Measurements from ENCODE around the gene RABGEF1.
"Not testable (repeated sequence)": the region's sequence is repeated elsewhere in the genome, so short reads cannot be mapped to it uniquely, and the experiment has no call there.

RABGEF1 gene

GRCh38 chr7:66768865-66769832 is 28.6 kb downstream of the RABGEF1 start:
- Histone ChIP-seq H3K36me3 (ENCODE audit: control insufficient read depth, low read depth, low read length) (peaks cover 2% of the 10 kb centered on the region), H3K27ac (ENCODE audit: low read length) (no peak overlapping the region)

GRCh38 chr7:66769833-66770512 is 29.4 kb downstream of the RABGEF1 start:
- Histone ChIP-seq H3K27ac (ENCODE audit: low read length) (no peak overlapping the region), H3K27me3 (ENCODE audit: control insufficient read depth, insufficient read depth, low read length) (no peaks in the 10 kb centered on the region), H3K4me3 (ENCODE audit: low read length) (no peak overlapping the region), H3K9me3 (ENCODE audit: control insufficient read depth, low read depth, low read length) (no peaks in the 10 kb centered on the region), H3K36me3 (ENCODE audit: control insufficient read depth, low read depth, low read length) (peaks cover 10% of the 10 kb centered on the region), H3K9ac (ENCODE audit: low read length) (no peak overlapping the region), H3K4me1 (ENCODE audit: control insufficient read depth, low read depth, low read length) (no peaks in the 10 kb centered on the region)

More at GRCh38 chr7:66768865-66769832, 28.6 kb downstream of the RABGEF1 start:
- Histone ChIP-seq H3K4me1 (ENCODE audit: control insufficient read depth, low read depth, low read length) (no peaks in the 10 kb centered on the region), H3K9me3 (ENCODE audit: control insufficient read depth, low read depth, low read length) (no peaks in the 10 kb centered on the region), H3K9ac (ENCODE audit: low read length) (no peak overlapping the region), H3K27me3 (ENCODE audit: control insufficient read depth, insufficient read depth, low read length) (no peaks in the 10 kb centered on the region), H3K4me3 (ENCODE audit: low read length) (no peak overlapping the region)

DNA sequence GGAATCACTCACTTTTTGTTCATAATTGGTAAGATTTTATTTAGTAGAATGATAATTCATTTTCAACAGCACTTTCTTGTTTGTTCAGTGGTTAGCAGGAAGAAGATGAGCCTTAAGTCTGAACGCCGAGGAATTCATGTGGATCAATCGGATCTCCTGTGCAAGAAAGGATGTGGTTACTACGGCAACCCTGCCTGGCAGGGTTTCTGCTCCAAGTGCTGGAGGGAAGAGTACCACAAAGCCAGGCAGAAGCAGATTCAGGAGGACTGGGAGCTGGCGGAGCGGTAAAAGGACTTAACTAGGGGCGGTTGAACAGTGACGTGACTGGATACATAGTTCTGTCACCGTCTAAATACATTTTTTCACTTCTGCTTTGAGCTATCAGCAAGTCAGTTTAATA is 31.3 kb downstream of the RABGEF1 start:
- Histone ChIP-seq H3K4me1 (ENCODE audit: control insufficient read depth, low read depth, low read length) (no peaks in the 10 kb centered on the region), H3K9ac (ENCODE audit: low read length) (no peak overlapping the region), H3K9me3 (ENCODE audit: control insufficient read depth, low read depth, low read length) (no peaks in the 10 kb centered on the region), H3K36me3 (ENCODE audit: control insufficient read depth, low read depth, low read length) (peaks cover 25% of the 10 kb centered on the region), H3K4me3 (ENCODE audit: low read length) (no peak overlapping the region), H3K27ac (ENCODE audit: low read length) (no peak overlapping the region), H3K27me3 (ENCODE audit: control insufficient read depth, insufficient read depth, low read length) (no peaks in the 10 kb centered on the region)

- not testable (repeated sequence) for H3K4me3 ChIP-seq (ENCODE audit: low read length); H3K27ac ChIP-seq (ENCODE audit: low read length); H3K9me3 ChIP-seq (ENCODE audit: control insufficient read depth, low read depth, low read length); H3K4me1 ChIP-seq (ENCODE audit: control insufficient read depth, low read depth, low read length); H3K27me3 ChIP-seq (ENCODE audit: control insufficient read depth, insufficient read depth, low read length); H3K9ac ChIP-seq (ENCODE audit: low read length)
- peaks cover 29% of the 10 kb centered on the region for H3K36me3 ChIP-seq (ENCODE audit: control insufficient read depth, low read depth, low read length)
Observed at GRCh38 chr7:66773744-66774143, 33.2 kb downstream of the RABGEF1 start.

DNA sequence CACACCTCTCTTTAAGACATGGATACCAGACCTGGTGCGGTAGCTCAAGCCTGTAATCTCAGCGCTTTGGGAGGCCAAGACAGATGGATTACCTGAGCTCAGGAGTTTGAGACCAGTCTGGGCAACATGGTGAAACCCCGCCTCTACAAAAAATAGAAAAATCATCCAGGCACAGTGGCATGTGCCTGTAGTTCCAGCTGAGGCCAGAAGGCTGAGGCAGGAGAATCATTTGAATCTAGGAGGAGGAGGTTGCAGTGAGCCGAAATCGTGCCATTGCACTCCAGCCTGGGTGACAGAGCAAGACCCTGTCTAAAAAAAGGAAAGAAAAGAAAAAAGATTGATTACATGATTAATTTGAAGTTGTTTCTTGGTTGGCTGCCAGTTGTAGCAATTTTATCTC is 35.9 kb downstream of the RABGEF1 start:
- not testable (repeated sequence) for H3K9me3 ChIP-seq (ENCODE audit: control insufficient read depth, low read depth, low read length); H3K27ac ChIP-seq (ENCODE audit: low read length); H3K9ac ChIP-seq (ENCODE audit: low read length); H3K27me3 ChIP-seq (ENCODE audit: control insufficient read depth, insufficient read depth, low read length); H3K4me3 ChIP-seq (ENCODE audit: low read length); H3K4me1 ChIP-seq (ENCODE audit: control insufficient read depth, low read depth, low read length)
- peaks cover 37% of the 10 kb centered on the region for H3K36me3 ChIP-seq (ENCODE audit: control insufficient read depth, low read depth, low read length)

DNA sequence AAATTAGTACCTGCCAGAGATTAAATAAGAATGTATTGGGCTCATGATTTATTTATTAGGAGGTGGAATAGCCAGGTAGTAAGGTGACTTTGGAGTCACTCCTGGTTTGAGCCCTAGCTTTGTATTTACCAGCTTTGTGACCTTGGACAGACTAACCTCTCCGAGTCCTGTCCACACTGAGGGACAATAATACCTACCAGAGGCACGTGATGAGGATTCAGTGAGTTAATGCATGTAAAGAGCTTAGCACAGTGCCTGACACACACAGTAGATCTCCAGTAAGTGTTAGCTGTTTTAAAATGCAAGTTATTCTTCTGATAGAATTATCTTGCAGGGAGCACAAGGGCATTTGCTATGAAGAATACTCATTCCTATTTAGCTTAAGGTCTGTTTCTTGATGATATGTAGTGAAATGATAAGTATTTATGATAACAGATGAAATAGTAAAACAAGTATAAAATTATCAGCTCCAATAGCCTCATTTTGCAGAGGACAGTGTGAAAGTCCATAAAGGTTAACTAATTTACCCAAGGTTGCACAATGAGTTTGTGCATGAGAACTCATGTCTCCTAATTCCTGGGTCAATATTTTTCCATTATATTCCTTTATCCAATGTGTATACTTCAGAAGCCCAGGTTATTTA is 36.4 kb downstream of the RABGEF1 start:
- Histone ChIP-seq H3K4me1 (ENCODE audit: control insufficient read depth, low read depth, low read length) (no peaks in the 10 kb centered on the region), H3K27ac (ENCODE audit: low read length) (no peak overlapping the region), H3K4me3 (ENCODE audit: low read length) (no peak overlapping the region), H3K9ac (ENCODE audit: low read length) (no peak overlapping the region), H3K27me3 (ENCODE audit: control insufficient read depth, insufficient read depth, low read length) (no peaks in the 10 kb centered on the region), H3K36me3 (ENCODE audit: control insufficient read depth, low read depth, low read length) (peaks cover 42% of the 10 kb centered on the region), H3K9me3 (ENCODE audit: control insufficient read depth, low read depth, low read length) (no peaks in the 10 kb centered on the region)

DNA sequence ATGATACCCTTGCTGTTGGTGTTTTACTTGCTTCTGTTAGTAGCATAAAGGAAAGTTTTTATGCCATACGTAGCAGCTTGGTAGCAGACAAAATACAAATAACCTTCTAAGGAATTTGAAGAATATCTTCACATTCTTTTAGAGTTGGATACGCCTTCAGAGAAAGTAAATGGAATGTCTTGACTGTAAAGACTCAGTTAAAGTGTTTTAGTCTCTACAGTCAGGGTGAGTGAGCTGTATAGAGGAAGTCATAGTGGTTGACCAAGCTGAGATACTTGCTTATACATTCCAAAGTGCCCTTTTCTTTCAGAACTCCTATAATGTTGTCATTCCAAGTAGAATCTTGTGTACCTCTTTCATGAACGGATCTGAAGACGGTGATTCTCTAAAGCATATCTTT is 37.7 kb downstream of the RABGEF1 start:
- no peaks in the 10 kb centered on the region for H3K9me3 ChIP-seq (ENCODE audit: control insufficient read depth, low read depth, low read length)
- H3K36me3 ChIP-seq (ENCODE audit: control insufficient read depth, low read depth, low read length), result peaks cover 47% of the 10 kb centered on the region
- no peaks in the 10 kb centered on the region for H3K4me1 ChIP-seq (ENCODE audit: control insufficient read depth, low read depth, low read length)
- H3K27ac ChIP-seq (ENCODE audit: low read length), result no peak overlapping the region
- no peak overlapping the region for H3K9ac ChIP-seq (ENCODE audit: low read length)
- no peaks in the 10 kb centered on the region for H3K27me3 ChIP-seq (ENCODE audit: control insufficient read depth, insufficient read depth, low read length)
- no peak overlapping the region for H3K4me3 ChIP-seq (ENCODE audit: low read length)

DNA sequence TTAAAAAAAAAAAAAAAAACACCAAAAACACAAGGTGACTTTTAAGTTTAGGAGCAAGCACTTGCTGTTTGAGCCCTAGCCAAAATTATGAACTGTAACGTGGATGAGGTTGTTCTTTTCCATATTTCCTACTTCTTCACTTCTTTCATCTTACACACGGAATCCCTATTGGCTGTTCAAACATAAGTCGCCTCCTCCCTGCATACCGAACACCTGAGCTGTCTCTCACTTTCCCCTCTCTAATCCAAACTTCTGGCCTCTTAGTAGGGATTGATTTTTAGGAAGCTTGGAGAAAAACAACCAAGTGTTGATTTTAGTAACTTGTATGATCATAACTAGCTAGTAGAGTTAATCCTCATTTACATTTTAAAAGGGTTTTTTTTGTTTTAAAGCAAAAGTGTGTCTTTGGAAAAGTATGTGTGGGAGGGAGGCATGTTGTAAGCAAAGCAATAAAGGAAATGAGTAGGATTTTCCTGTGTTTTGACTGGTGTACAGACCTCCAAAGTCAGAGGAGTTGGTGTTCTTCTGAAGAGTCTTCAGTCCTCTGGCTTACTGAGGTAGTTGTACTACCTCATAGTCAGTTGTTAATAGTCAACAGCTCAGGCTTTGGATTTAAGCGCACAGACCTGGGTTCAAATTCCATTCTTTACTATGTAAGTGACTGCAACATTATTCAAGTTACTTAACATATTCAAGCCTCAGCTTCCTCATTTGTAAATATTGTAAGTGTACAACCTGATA is 39.3 kb downstream of the RABGEF1 start:
- Histone ChIP-seq H3K27me3 (ENCODE audit: control insufficient read depth, insufficient read depth, low read length) (no peaks in the 10 kb centered on the region), H3K4me3 (ENCODE audit: low read length) (no peak overlapping the region), H3K9ac (ENCODE audit: low read length) (no peak overlapping the region), H3K4me1 (ENCODE audit: control insufficient read depth, low read depth, low read length) (no peaks in the 10 kb centered on the region), H3K36me3 (ENCODE audit: control insufficient read depth, low read depth, low read length) (peaks cover 47% of the 10 kb centered on the region), H3K27ac (ENCODE audit: low read length) (no peak overlapping the region), H3K9me3 (ENCODE audit: control insufficient read depth, low read depth, low read length) (no peaks in the 10 kb centered on the region)

DNA sequence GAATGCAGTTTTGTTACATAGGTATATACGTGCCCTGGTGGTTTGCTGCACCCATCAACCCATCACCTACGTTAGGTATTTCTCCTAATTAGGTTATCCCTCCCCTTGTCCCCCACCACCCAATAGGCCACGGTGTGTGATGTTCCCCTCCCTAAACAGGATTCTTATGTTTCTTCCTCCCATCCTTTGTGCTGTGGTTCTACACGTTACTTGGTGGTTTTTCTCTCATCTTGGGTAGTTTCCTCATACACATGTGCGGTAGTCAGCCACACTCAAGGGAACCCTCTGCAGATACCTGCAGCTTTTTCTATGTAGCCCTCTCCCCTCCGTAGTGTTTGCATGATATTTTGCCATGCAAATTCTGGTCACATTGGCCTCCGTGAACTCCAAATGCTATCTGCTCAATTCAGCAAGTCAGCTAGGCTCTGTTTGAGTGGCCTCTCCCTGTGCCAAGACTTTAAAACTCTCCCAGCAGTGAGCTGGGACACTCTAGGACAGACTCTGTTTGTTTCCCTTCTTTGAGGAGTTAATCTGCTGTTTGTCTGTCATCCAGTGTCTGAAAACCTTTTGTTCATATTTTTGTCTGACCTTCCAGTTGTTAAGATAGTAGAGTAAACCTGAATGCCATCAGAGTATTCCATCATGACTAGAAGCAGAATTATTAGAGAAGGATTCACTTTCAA is 41.0 kb downstream of the RABGEF1 start:
- Histone ChIP-seq H3K27ac (ENCODE audit: low read length) (no peak overlapping the region), H3K4me1 (ENCODE audit: control insufficient read depth, low read depth, low read length) (no peaks in the 10 kb centered on the region)

DNA sequence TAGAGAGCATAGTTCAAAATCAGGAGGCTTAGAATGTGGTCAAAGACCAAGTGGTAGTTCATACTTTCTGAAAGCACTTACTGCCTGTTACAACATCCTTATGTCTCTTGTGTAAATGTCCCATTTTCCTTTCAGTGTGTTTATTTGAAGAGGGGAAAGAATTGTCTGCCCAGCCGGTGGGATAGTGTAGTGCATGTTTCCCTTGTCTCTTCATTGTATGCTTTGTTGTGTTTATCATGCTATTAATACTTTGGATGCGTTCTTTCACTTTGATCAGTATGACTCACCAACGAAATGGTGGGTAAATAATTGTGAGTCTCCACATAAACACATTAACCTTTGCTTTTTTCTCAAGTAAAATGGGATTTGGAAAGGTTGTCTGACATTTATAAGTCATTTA is 42.3 kb downstream of the RABGEF1 start:
- H3K9ac ChIP-seq (ENCODE audit: low read length); H3K4me1 ChIP-seq (ENCODE audit: control insufficient read depth, low read depth, low read length); H3K27me3 ChIP-seq (ENCODE audit: control insufficient read depth, insufficient read depth, low read length); H3K27ac ChIP-seq (ENCODE audit: low read length); H3K4me3 ChIP-seq (ENCODE audit: low read length); H3K9me3 ChIP-seq (ENCODE audit: control insufficient read depth, low read depth, low read length): not testable (repeated sequence)
- H3K36me3 ChIP-seq (ENCODE audit: control insufficient read depth, low read depth, low read length), result peaks cover 42% of the 10 kb centered on the region

More for the DNA sequence above, 41.0 kb downstream of the RABGEF1 start:
- Histone ChIP-seq H3K36me3 (ENCODE audit: control insufficient read depth, low read depth, low read length) (peaks cover 41% of the 10 kb centered on the region), H3K27me3 (ENCODE audit: control insufficient read depth, insufficient read depth, low read length) (no peaks in the 10 kb centered on the region), H3K9me3 (ENCODE audit: control insufficient read depth, low read depth, low read length) (no peaks in the 10 kb centered on the region), H3K4me3 (ENCODE audit: low read length) (no peak overlapping the region), H3K9ac (ENCODE audit: low read length) (no peak overlapping the region)

Data from iPS-18a (cell line).